Left renal cortex interstitium (tissue), 4 donors: ENCODE data around the gene INO80B. TPM values are rescaled to one million over a fixed set of nuclear protein-coding genes. Genes with fewer than 3 reads are reported as not detected.
"Not testable (repeated sequence)": the region's sequence is repeated elsewhere in the genome, so short reads cannot be mapped to it uniquely, and the experiment has no call there.

ENCODE experiments used
- DNase-seq, 4 donors: peaks; one replicate each; pipeline ENCODE4 v3.0.0-alpha.2; 2013; ENCODE audit warnings: low read depth in 4 of 4, low spot score in 2 of 4, missing footprints in 1 of 4
- polyA plus RNA-seq, 4 donors: library from polyadenylated mRNA; unstranded; fragments of 120-200 nt; gene quantifications; one replicate each; pipeline ENCODE4 v1.2.1, GENCODE V29; 2013; ENCODE audit not compliant: insufficient read length in 4 of 4

INO80B gene
- polyA plus RNA-seq, 4 donors = 25.2 to 40.9 (median 25.9) TPM

- DNase-seq = no peak
Measured at GRCh38 chr2:74444498-74445318, 10.2 kb upstream of the INO80B start.

- no peak for DNase-seq
Measured at GRCh38 chr2:74447230-74447999, 7.5 kb upstream of the INO80B start.

- DNase-seq = no peak
Measured at GRCh38 chr2:74448771-74449170, 6.1 kb upstream of the INO80B start.

- no peak for DNase-seq
Measured at GRCh38 chr2:74450570-74451190, 4.2 kb upstream of the INO80B start.

- DNase-seq = no peak
Measured at GRCh38 chr2:74457129-74457548, 2.3 kb downstream of the INO80B start.

GRCh38 chr2:74457549-74458131 is 2.8 kb downstream of the INO80B start:
- DNase-seq = no peak

- peak; percentile 99 to 100 (median 100) for DNase-seq
Measured at GRCh38 chr2:74458132-74458937, 3.4 kb downstream of the INO80B start, which contains the start of gene WBP1. TSS of gene WBP1 (plus strand) at chr2:74458438. CDS start at chr2:74458603, 165 bp downstream.

GRCh38 chr2:74458938-74459363 is 4.1 kb downstream of the INO80B start:
- DNase-seq = no peak

- DNase-seq = not testable (repeated sequence)
Measured at GRCh38 chr2:74459503-74460118, 4.7 kb downstream of the INO80B start.

GRCh38 chr2:74460187-74460586 is 5.3 kb downstream of the INO80B start:
- not testable (repeated sequence) for DNase-seq

GRCh38 chr2:74461187-74462053 is 6.5 kb downstream of the INO80B start:
- no peak for DNase-seq

GRCh38 chr2:74462054-74462785 is 7.3 kb downstream of the INO80B start:
- no peak for DNase-seq

- no peak for DNase-seq
Measured at GRCh38 chr2:74462786-74463105, 7.9 kb downstream of the INO80B start.

GRCh38 chr2:74464406-74464805 is 9.5 kb downstream of the INO80B start:
- DNase-seq = no peak

GRCh38 chr2:74470742-74471141 is 15.9 kb downstream of the INO80B start:
- not testable (repeated sequence) for DNase-seq

- DNase-seq = no peak
Measured at GRCh38 chr2:74471332-74472065, 16.6 kb downstream of the INO80B start.
